Germinal center (tissue), 1 donor: ENCODE results near the gene ALKBH3.
A peak's percentile ranks its signal among the peaks of the same experiment; 100 is the strongest.

Source experiments
- DNase-seq: peaks from one replicate; pipeline ENCODE4 v3.0.0; 2012; ENCODE audit warnings: mixed read lengths, low spot score

Gene ALKBH3

GRCh38 chr11:43880640-43881159 is at the start of gene ALKBH3:
ALKBH3 (plus strand) TSS chr11:43880831; CDS start chr11:43882653, 1,822 bp downstream.
- peak; percentile 82 for DNase-seq

GRCh38 chr11:43830928-43831440 is 49.6 kb upstream of the ALKBH3 start:
- DNase-seq: no peak

GRCh38 chr11:43832536-43832935 is 48.1 kb upstream of the ALKBH3 start:
- DNase-seq: no peak

DNA sequence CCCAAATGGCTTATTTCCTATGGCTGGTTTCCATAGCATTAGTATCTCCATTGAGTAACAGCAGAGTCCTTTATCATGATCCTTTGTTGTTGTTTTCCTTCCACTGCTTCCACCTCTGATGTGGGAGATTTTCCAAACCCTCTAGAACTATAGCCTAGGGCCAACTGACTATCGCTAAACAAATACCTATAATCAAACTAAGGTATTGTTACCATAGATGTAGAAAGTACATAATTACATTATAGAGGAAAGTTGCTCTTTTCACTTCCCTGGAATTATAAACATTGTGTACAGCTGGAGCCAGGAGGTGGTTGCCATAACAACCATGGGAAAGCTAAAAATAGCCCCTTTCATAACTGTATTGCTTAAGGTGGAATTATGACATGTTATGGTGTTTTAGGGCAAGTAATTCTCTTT is 47.0 kb upstream of the ALKBH3 start:
- no peak for DNase-seq

DNA sequence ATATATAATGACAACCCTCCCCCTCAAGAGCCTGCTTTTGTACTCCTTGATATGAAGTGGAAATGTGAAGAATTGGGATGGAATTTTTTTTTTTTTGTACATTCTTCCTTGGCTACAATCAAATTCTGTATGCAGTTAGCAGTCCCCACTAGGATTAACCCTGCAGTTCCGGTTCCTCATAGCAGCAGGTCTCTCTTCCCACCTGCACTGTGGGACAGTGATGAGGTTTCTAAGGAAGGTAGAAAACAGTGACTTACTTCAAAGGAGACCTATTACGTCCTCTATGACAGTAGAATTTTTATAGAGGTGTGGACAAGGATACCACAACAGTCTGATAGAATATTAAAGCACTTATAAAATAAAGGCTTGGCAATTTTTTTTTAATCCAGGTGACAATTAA is 46.3 kb upstream of the ALKBH3 start:
- no peak for DNase-seq

- DNase-seq: no peak
These were observed 45.5 kb upstream of the ALKBH3 start for GRCh38 chr11:43835104-43835503.

DNA sequence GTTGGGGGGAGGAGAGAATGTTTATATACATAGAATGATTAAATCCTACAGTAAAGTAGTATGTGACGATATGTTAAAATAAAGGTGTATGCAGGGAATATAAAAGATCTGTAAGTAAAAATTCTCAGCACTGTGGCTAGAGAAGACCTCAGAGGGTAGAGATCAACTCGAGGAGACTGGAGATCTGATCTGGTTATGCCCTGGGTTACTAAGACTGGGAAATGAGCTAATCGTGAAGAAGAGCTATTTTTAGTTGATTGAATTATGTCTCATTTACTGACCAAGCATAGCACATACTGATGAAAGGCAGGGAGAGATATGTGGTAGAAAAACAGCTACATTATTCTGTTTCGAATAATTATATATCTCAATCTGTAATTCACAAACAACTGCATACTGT is 42.8 kb upstream of the ALKBH3 start:
- no peak for DNase-seq

DNA sequence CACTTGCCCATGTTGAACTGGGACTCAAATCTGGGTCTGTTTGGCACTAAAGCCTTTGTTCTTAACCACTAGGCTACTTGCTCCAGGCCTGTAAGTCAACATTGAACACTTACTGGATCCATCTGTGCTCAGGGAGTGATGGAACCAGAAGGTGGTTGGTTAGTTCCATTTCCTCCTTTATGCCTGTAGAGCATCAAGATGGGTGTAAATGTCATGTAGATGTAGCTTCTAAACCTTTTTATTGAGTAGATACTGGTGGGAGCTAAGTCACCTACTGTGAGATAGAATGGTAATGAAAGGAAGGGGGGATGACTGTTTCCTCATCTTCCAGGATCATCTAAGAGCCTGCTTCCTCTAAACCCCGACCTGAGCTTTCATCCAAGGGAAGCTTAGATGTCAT is 38.6 kb upstream of the ALKBH3 start:
- no peak for DNase-seq

- DNase-seq: no peak
These were observed 34.8 kb upstream of the ALKBH3 start for GRCh38 chr11:43845816-43846215.

- peak; percentile 65 for DNase-seq
These were observed 28.5 kb upstream of the ALKBH3 start for GRCh38 chr11:43852057-43852636.

- DNase-seq: no peak
These were observed 26.9 kb upstream of the ALKBH3 start for GRCh38 chr11:43853781-43854180.

DNA sequence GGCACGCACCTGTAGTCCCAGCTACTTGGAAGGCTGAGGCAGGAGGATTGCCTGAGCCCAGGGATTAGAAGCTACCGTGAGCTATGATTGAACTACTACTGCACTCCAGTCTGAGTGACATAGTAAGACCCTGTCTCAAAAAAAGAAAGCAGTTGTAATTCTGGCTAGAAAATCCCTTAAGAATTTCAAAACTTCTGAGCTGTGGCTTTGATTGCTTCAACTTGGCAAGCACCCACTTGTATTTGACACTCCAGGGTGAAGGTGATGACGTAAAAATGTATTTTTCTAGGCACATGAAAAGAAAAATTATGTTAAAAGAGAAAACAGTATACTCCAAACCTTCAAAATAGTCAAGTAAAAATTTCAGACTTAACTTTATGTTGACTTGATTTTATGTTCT is 23.6 kb upstream of the ALKBH3 start:
- DNase-seq: no peak

DNA sequence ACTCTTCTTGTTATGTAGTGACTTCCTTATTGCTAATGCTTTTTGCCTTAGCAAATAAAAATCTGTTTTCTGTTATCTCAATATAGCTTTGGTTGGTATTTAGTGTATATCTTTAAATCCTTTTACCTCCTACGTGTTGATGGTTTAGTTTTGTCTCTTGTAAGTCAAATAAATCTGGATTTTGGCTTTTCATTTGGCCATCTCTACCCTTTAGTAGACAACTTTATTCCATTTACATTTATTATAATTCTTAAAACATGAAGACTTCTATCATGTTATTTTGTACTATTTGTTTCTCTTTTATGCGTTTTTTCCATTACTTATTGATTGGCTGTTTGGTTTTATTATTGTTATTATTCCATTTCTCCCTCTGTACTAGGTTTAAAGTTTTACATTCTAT is 19.5 kb upstream of the ALKBH3 start:
- no peak for DNase-seq

GRCh38 chr11:43866520-43866919 is 14.1 kb upstream of the ALKBH3 start:
- DNase-seq: no peak

DNA sequence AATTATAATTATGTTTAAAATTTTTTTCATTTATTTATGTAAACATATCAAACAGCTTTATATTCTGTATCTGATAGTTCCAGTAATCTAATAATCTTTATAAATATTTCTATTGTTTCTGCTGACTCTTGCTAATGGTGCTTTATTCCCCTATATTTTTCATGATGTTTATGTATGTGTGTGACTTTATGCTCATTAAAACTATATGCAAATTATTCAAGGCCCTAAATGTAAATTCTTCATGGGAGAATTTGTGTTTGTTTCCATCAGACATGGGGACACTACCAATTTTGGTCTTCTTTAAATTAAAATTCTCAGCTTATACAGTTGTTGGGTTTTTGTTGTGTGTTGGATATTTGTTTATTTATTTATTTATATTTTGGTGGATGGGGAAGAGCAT is 13.7 kb upstream of the ALKBH3 start:
- DNase-seq: no peak

DNA sequence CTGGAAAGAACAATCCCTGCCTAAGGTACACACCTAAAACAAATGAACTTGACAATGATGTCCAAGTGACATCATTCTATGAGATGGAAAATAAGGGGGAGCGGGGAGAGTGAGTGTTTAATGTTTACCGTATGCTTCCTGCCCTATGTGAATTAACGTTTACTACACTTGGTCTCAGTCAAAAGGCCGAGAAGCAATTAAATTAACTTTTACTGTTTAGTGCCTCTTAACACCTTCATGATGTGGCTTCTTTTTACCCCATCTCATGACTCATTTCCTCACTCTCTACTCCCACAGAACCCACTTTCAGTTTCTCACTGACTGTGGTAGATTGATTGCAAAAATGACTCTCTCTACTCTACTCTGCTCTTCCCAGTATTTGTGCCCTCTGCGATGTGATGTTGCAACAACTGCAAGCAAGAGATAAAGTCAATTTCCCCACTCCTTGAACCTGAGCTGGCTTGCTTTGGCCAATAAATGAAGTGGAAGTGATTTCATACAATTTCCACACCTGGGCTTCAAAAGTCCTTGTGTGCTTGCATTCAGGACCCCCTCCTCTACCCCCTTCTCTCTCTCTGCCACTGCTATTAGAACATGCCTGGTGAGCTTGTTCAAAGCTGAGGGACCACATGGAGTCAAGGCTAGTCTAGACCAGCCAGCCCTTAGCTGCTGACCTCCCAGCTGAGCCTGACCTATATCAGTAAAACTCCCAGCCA is 11.6 kb upstream of the ALKBH3 start:
- DNase-seq: no peak

GRCh38 chr11:43871051-43871450 is 9.6 kb upstream of the ALKBH3 start:
- DNase-seq: no peak

GRCh38 chr11:43872995-43873394 is 7.6 kb upstream of the ALKBH3 start:
- DNase-seq: no peak

- no peak for DNase-seq
These were observed 6.6 kb upstream of the ALKBH3 start for GRCh38 chr11:43874078-43874477.

DNA sequence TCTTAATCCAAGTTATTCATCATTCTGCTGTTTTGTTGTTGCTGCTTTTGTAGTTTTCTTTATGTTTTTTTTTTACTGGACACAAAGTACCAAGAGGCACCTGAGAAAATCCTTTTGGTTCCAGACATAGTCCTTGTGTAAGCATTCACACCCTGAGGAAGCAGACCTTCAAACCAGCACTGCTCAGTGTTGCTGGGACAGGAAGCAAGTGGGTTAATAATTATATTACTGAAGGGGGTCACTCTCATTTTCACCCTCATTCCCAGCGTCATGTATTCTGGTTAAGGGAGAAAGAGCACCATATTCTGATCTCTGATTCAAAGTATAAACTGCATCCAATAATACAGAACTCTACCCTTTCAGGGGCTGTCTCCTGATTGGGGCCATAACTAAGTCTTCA is 5.9 kb upstream of the ALKBH3 start:
- DNase-seq: no peak

GRCh38 chr11:43879789-43880639 is 617 bp upstream of the ALKBH3 start:
- DNase-seq: no peak

- no peak for DNase-seq
These were observed 12.2 kb downstream of the ALKBH3 start for GRCh38 chr11:43892851-43893250.

DNA sequence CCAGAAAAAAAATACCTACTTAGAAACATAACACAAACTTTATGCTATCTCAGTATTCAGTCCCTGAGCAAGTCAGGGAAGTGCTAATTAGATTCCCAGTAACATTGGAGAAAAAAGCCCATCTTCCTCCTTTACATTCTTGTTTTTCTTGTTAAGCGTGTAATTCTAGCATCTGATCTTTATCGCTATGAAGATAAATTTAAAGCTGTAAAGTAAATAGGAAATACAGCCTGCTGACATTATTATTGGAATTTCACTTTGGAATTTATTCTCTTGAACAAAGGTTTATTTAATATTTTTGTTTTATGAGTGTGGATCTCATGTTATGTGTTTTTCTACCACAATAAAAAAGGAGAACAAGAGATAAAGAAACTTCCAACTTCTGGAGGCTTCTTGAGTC is 13.9 kb downstream of the ALKBH3 start:
- DNase-seq: no peak
